Mucosa of descending colon (tissue), 3 donors: ENCODE measurements around the gene RWDD4. TPM values are rescaled to one million over a fixed set of nuclear protein-coding genes. Genes with fewer than 3 reads are reported as not detected.

Experiments
- ATAC-seq: fragments of 200-7000 bp; cut with Tn5 transposase; one replicate; pipeline ENCODE4 v1.9.1; 2020; ENCODE audit warnings: mild to moderate bottlenecking, moderate library complexity
- DNase-seq, 3 donors: peaks; one replicate each; pipeline ENCODE4 v3.0.0-alpha.2; 2020
- H3K36me3 ChIP-seq: fragments of 200-600 bp; one replicate; pipeline ENCODE4 v1.8.0; 2021; ENCODE audit warnings: low read depth, mild to moderate bottlenecking
- H3K4me1 ChIP-seq: fragments of 200-600 bp; one replicate; pipeline ENCODE4 v1.8.0; 2021; ENCODE audit warnings: low read depth, mild to moderate bottlenecking
- H3K4me3 ChIP-seq: fragments of 200-600 bp; one replicate; pipeline ENCODE4 v1.8.0; 2021; ENCODE audit warnings: mild to moderate bottlenecking
- H3K9me3 ChIP-seq: fragments of 200-600 bp; one replicate; pipeline ENCODE4 v1.8.0; 2021; ENCODE audit warnings: mild to moderate bottlenecking
- CTCF ChIP-seq: fragments of 200-600 bp; IDR thresholded peaks from one replicate; pipeline ENCODE4 v1.8.0; 2022; ENCODE audit warnings: antibody characterized with exemption, mild to moderate bottlenecking
- intact Hi-C, 2 donors: fragments of 100-400 bp; cut with DNase I in 1 of 2; cut with micrococcal nuclease in 1 of 2; formaldehyde crosslinking; loops; one replicate each; pipeline versions ENCODE4 v1.11.0 to v1.11.1; 2022; cut with DNase I, micrococcal nuclease
- total RNA-seq, 3 donors: library from RNA; stranded (reverse); fragmentation: NEBNext Ultra II Directional in 2 of 3; extraction: Animal tissue kit (Norgen Biotek cat#: 25700) in 2 of 3; gene quantifications; one replicate each; pipeline versions ENCODE4 v1.2.1 to v1.2.4, GENCODE V29; 2021 to 2023
- donor health status: DM: no; HTN: no; CAD: no; lungs with moderate emphysema.
- donor health status: DM: no; HTN: no; CAD: no.
- donor health status: DM: no; HTN: yes; CAD: no.

The RWDD4 gene
- total RNA-seq, 3 donors from 2014 or later: 14.7 to 18.6 (median 15.0) TPM

GRCh38 chr4:183657564-183657963, 1.4 kb downstream of the RWDD4 start:
- no peaks in the 10 kb centered on the region for H3K36me3 ChIP-seq
- ATAC-seq (no peak), DNase-seq (no peak)
- H3K9me3 ChIP-seq: no peaks in the 10 kb centered on the region
- H3K4me1 ChIP-seq: peaks cover 17% of the 10 kb centered on the region
- H3K4me3 ChIP-seq: no peak overlapping the region
- TF ChIP-seq CTCF: no peak
- intact Hi-C loops: no loop called here

- H3K9me3 ChIP-seq: no peaks in the 10 kb centered on the region
- no peak overlapping the region for H3K4me3 ChIP-seq
- intact Hi-C loops: loop anchor here in 1 of 2 donors (10.0 kb wide), 1 partner anchor 49 kb away; no protein-coding TSS in a partner anchor
- TF ChIP-seq CTCF: no peak
- no peaks in the 10 kb centered on the region for H3K4me1 ChIP-seq
- DNase-seq: no peak
- no peaks in the 10 kb centered on the region for H3K36me3 ChIP-seq
- ATAC-seq: no peak
Measured at GRCh38 chr4:183645326-183645725, 13.7 kb downstream of the RWDD4 start.

GRCh38 chr4:183639291-183639690, 19.7 kb downstream of the RWDD4 start:
- no peaks in the 10 kb centered on the region for H3K4me1 ChIP-seq
- intact Hi-C loops: no loop called here
- H3K36me3 ChIP-seq: no peaks in the 10 kb centered on the region
- no peaks in the 10 kb centered on the region for H3K9me3 ChIP-seq
- H3K4me3 ChIP-seq: no peak overlapping the region
- DNase-seq: no peak
- ATAC-seq: no peak
- no peak for TF ChIP-seq CTCF

- intact Hi-C loops: no loop called here
- ATAC-seq: no peak
- TF ChIP-seq CTCF: no peak
Measured at GRCh38 chr4:183638436-183638835, 20.5 kb downstream of the RWDD4 start.

GRCh38 chr4:183637461-183637860, 21.5 kb downstream of the RWDD4 start:
- no peaks in the 10 kb centered on the region for H3K9me3 ChIP-seq
- H3K36me3 ChIP-seq: no peaks in the 10 kb centered on the region
- no peaks in the 10 kb centered on the region for H3K4me1 ChIP-seq
- no peak overlapping the region for H3K4me3 ChIP-seq
- DNase-seq (no peak), ATAC-seq (peak; percentile 47)
- no peak for TF ChIP-seq CTCF
- intact Hi-C loops: no loop called here

More at GRCh38 chr4:183638436-183638835, 20.5 kb downstream of the RWDD4 start:
- no peak overlapping the region for H3K4me3 ChIP-seq
- H3K9me3 ChIP-seq: no peaks in the 10 kb centered on the region
- DNase-seq: no peak
- H3K36me3 ChIP-seq: no peaks in the 10 kb centered on the region
- no peaks in the 10 kb centered on the region for H3K4me1 ChIP-seq

- no peak for TF ChIP-seq CTCF
- Histone ChIP-seq H3K36me3 (no peaks in the 10 kb centered on the region), H3K4me3 (no peak overlapping the region), H3K9me3 (no peaks in the 10 kb centered on the region), H3K4me1 (no peaks in the 10 kb centered on the region)
- ATAC-seq: peak; percentile 77
- intact Hi-C loops: no loop called here
- peak in 1 of 3 donors; percentile 57 for DNase-seq
Measured at GRCh38 chr4:183636923-183637322, 22.1 kb downstream of the RWDD4 start.
